Suprapubic skin (tissue), 4 donors: ENCODE measurements around the gene EMC9. TPM values are rescaled to one million over a fixed set of nuclear protein-coding genes. Genes with fewer than 3 reads are reported as not detected.
A peak's percentile ranks its signal among the peaks of the same experiment; 100 is the strongest.

Source experiments
- DNase-seq, 2 donors: peaks; one replicate each; pipeline ENCODE4 v3.0.0-alpha.2; 2019; ENCODE audit warnings: low spot score in 2 of 2
- H3K27ac ChIP-seq: fragments of 200-600 bp; sonication (generic); one replicate; pipeline ENCODE4 v1.5.1; 2019
- H3K27me3 ChIP-seq: fragments of 200-600 bp; sonication (generic); one replicate; pipeline ENCODE4 v1.5.1; 2019
- H3K36me3 ChIP-seq: fragments of 200-600 bp; sonication (generic); one replicate; pipeline ENCODE4 v1.5.1; 2019
- H3K4me1 ChIP-seq: fragments of 200-600 bp; sonication (generic); one replicate; pipeline ENCODE4 v1.5.1; 2019
- H3K4me3 ChIP-seq: fragments of 200-600 bp; sonication (generic); one replicate; pipeline ENCODE4 v1.5.1; 2019; ENCODE audit warnings: mild to moderate bottlenecking
- H3K9me3 ChIP-seq: fragments of 200-600 bp; sonication (generic); one replicate; pipeline ENCODE4 v1.5.1; 2019
- EP300 ChIP-seq: sonication (generic); formaldehyde crosslinking; IDR thresholded peaks from one replicate; pipeline ENCODE4 v1.6.1; 2017; ENCODE audit warnings: antibody characterized with exemption
- POLR2A ChIP-seq, 2 donors: fragments of 450-650 bp; IDR thresholded peaks; one replicate each; pipeline ENCODE4 v1.6.1; 2017; ENCODE audit warnings: antibody characterized with exemption in 2 of 2, mild to moderate bottlenecking in 2 of 2, moderate library complexity in 2 of 2
- POLR2AphosphoS5 ChIP-seq, 3 donors: sonication (generic); formaldehyde crosslinking; IDR thresholded peaks; one replicate each; pipeline ENCODE4 v1.6.1; 2017; ENCODE audit warnings: antibody characterized with exemption in 3 of 3
- WGBS: methylation state at CpG from one replicate; pipeline ENCODE4 v1.1.5; 2018; 5-methylcytosine and 5-hydroxymethylcytosine counted together
- total RNA-seq, 4 donors: library from RNA; depleted of rRNA; stranded (reverse); fragments of >200 nt; gene quantifications; one replicate each; pipeline ENCODE4 v1.1.0, GENCODE V29; 2016
- TF ChIP-seq, protein P1 (sequence below), 2 donors: fragments of 200-600 bp in 1 of 2; fragments of 450-650 bp in 1 of 2; sonication (generic) in 1 of 2; IDR thresholded peaks; one replicate each; pipeline ENCODE4 v1.5.1; 2016 to 2019; ENCODE audit warnings: antibody characterized with exemption in 2 of 2, mild to moderate bottlenecking in 1 of 2, moderate library complexity in 1 of 2

EMC9 gene
- total RNA-seq, 4 donors from 2014 or later, result 10.9 to 22.0 (median 14.1) TPM

DNA sequence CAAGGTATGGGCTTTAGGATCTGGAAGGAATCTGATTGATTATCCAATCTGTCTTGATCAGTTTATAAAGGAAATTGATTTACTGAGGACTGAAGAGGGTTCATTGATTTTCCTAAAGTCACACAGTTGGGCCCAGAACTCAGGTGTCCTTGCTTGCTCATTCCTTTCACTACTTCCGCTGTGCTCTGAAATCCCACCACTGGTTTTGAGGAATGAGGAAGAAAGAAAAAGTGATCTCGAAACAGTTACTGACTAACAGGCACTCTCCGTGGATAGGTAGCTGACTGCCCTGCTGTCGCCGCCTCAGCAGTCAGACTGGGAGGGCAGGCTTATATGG lies 11.0 kb downstream of the EMC9 start, which contains the start of gene FITM1:
TSS of gene FITM1 (plus strand) at position 280 of the 337 bp plus-strand sequence. CDS start 905 bp downstream, outside the sequence.
- Histone ChIP-seq H3K4me1 (peaks cover 13% of the 10 kb centered on the region), H3K27ac (peak within 1 kb of the TSS; percentile 24), H3K4me3 (no peak within 1 kb of the TSS), H3K27me3 (no peaks in the 10 kb centered on the region), H3K36me3 (no peaks in the 10 kb centered on the region), H3K9me3 (no peaks in the 10 kb centered on the region)
- TF ChIP-seq POLR2AphosphoS5 (IDR thresholded peaks at IDR 0.05) (no peak), EP300 (no peak), POLR2A (IDR thresholded peaks at IDR 0.05) (no peak)
- TF ChIP-seq, protein P1, sequence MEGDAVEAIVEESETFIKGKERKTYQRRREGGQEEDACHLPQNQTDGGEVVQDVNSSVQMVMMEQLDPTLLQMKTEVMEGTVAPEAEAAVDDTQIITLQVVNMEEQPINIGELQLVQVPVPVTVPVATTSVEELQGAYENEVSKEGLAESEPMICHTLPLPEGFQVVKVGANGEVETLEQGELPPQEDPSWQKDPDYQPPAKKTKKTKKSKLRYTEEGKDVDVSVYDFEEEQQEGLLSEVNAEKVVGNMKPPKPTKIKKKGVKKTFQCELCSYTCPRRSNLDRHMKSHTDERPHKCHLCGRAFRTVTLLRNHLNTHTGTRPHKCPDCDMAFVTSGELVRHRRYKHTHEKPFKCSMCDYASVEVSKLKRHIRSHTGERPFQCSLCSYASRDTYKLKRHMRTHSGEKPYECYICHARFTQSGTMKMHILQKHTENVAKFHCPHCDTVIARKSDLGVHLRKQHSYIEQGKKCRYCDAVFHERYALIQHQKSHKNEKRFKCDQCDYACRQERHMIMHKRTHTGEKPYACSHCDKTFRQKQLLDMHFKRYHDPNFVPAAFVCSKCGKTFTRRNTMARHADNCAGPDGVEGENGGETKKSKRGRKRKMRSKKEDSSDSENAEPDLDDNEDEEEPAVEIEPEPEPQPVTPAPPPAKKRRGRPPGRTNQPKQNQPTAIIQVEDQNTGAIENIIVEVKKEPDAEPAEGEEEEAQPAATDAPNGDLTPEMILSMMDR (IDR thresholded peaks at IDR 0.05), result no peak
- WGBS, result 93% methylated on average over 5 of the region's 5 CpGs
- no peak for DNase-seq

DNA sequence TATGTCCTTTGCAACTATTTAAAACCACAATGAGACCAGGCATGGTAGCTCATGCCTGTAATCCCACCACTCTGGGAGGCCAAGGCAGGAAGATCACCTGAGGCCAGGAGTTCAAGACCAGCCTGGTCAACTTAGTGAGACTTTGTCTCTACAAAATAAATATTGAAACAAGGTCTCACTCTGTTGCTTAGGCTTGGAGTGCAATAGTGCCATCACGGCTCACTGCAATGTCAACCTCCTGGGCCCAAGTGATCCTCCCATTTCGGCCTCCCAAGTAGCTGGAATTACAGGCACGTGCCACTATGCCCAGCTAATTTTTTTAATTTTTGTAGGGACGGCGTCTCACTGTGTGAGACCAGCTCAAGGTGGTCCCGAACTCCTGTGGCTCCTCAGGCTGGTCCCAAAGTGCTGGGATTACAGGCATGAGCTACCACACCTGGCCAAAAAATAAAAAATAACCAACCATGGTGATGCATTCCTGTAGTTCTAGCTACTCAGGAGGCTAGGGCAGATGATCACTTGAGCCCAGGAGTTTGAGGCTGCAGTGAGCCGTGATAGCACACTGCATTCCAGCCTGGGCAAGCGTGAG lies 11.9 kb downstream of the EMC9 start:
- no peak overlapping the region for H3K27ac ChIP-seq
- no peaks in the 10 kb centered on the region for H3K9me3 ChIP-seq
- H3K4me3 ChIP-seq, result no peak overlapping the region
- H3K4me1 ChIP-seq, result peaks cover 11% of the 10 kb centered on the region
- 98% methylated on average over 8 of the region's 8 CpGs for WGBS
- H3K36me3 ChIP-seq, result peaks cover 3% of the 10 kb centered on the region
- no peak for DNase-seq
- no peak for TF ChIP-seq EP300
- TF ChIP-seq POLR2A (IDR thresholded peaks at IDR 0.05), result no peak
- no peak for TF ChIP-seq POLR2AphosphoS5 (IDR thresholded peaks at IDR 0.05)
- TF ChIP-seq, protein P1 (IDR thresholded peaks at IDR 0.05), result no peak
- no peaks in the 10 kb centered on the region for H3K27me3 ChIP-seq

DNA sequence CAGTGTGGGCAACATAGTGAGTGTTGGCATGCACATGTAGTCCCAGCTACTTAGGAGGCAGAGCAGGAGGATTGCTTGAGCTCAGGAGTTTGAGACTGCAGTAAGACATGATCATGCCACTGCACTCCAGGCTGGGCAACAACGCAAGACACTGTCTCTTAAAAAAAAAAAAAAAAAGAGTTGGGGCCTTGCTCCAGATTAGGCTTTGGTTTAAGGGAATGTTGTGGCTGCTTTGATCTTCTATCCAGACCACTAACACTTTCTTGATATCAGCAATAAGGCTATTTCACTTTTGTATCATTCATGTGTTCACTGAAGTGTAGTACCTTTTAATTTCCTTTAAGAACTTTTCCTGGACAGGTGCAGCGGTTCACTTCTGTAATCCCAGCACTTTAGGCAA lies 13.7 kb downstream of the EMC9 start:
- no peak for TF ChIP-seq EP300
- TF ChIP-seq, protein P1 (IDR thresholded peaks at IDR 0.05), result no peak
- TF ChIP-seq POLR2A (IDR thresholded peaks at IDR 0.05), result no peak
- no peak for TF ChIP-seq POLR2AphosphoS5 (IDR thresholded peaks at IDR 0.05)
- Histone ChIP-seq H3K4me1 (peaks cover 9% of the 10 kb centered on the region), H3K27me3 (no peaks in the 10 kb centered on the region), H3K9me3 (no peaks in the 10 kb centered on the region), H3K4me3 (no peak overlapping the region), H3K36me3 (peaks cover 17% of the 10 kb centered on the region), H3K27ac (no peak overlapping the region)
- no peak for DNase-seq
- WGBS, result 82% methylated on average over 2 of the region's 2 CpGs

DNA sequence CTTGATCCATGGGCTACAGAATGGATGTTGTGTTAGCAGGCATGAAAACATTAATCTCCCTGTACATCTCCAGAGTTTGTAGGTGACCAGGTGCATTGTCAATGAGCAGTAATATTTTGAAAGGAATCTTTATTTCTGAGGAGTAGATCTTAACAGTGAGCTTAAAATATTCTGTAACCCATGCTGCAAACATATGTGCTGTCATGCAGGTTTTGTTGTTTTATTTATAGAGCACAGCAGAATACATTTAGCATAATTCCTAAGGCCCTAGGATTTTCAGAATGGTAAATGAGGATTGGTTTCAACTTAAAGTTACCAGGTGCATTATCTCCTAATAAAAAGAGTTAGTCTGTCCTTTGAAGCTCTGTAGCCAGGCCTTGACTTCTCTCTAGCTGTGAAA lies 14.5 kb downstream of the EMC9 start:
- Histone ChIP-seq H3K27me3 (no peaks in the 10 kb centered on the region), H3K36me3 (peaks cover 24% of the 10 kb centered on the region), H3K27ac (no peak overlapping the region), H3K4me1 (peaks cover 2% of the 10 kb centered on the region), H3K4me3 (no peak overlapping the region), H3K9me3 (no peaks in the 10 kb centered on the region)
- TF ChIP-seq EP300, result no peak
- no peak for TF ChIP-seq POLR2AphosphoS5 (IDR thresholded peaks at IDR 0.05)
- TF ChIP-seq, protein P1 (IDR thresholded peaks at IDR 0.05), result no peak
- no peak for TF ChIP-seq POLR2A (IDR thresholded peaks at IDR 0.05)
- no peak for DNase-seq

DNA sequence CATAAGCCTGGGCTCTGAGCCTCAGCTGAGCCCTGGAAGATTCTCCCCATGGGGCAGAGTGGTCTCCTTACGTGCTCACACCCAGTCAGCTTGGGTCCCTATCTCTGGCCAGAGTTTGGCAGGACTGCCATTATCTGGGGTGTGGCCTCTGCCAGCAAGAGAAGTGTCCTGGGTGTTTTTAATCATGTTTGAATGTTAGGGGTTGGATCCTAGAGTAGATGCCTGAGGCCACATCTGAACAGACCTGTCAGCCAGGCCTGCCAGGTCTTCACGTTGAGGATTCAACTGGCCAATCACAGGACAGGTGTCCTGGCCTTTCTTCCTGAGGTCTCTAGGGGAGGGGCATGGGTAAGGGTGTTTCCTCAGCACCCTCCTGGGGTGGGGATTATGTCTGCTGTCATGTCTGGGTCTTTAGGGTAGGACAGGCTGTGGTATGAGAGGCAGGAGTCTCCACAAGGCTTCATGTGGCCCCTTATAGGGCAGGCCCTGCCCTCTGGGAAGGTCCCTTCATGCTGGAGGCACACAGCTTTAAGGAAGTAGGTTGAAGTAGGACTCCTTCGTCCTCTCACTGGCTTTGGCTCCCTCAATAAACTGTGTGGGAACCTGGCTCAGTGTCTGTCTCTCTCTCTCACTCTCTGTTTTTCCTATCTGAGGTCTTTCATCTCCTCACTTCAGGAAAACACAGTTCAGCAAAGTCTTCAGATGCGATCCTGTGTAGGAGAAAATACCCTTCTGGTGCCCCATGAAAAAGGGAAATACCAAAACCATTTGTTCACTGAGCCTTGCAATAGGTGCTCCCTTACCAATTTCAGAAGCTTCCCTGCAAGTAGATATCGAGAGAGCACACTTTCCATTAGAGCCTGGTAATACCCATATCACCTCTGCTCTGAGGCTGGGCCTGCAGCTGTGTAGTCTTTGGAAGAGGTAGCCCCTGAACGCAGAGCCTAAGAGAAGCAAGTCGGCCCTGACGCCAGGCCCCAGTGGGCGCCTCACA lies 17.7 kb downstream of the EMC9 start:
- peak in 1 of 2 donors; percentile 29 for DNase-seq
- Histone ChIP-seq H3K9me3 (no peaks in the 10 kb centered on the region), H3K4me3 (no peak overlapping the region), H3K36me3 (peaks cover 56% of the 10 kb centered on the region), H3K4me1 (no peaks in the 10 kb centered on the region), H3K27ac (no peak overlapping the region), H3K27me3 (no peaks in the 10 kb centered on the region)
- WGBS, result 82% methylated on average over 9 of the region's 9 CpGs
- no peak for TF ChIP-seq POLR2A (IDR thresholded peaks at IDR 0.05)
- TF ChIP-seq, protein P1 (IDR thresholded peaks at IDR 0.05), result no peak
- no peak for TF ChIP-seq POLR2AphosphoS5 (IDR thresholded peaks at IDR 0.05)
- TF ChIP-seq EP300, result no peak
